GM12874 (cell line): ENCODE measurements around the gene HSPA1A.

Experiments used
- CTCF ChIP-seq: IDR thresholded peaks from 2 replicates; pipeline ENCODE4 v1.5.1; 2011; ENCODE audit warnings: low read depth, mild to moderate bottlenecking, control low read depth, low read length, moderate library complexity; ENCODE audit not compliant: insufficient read depth

The HSPA1A gene

GRCh38 chr6:31836474-31837368 lies 21.4 kb downstream of the HSPA1A start:
- TF ChIP-seq CTCF: no peak

DNA sequence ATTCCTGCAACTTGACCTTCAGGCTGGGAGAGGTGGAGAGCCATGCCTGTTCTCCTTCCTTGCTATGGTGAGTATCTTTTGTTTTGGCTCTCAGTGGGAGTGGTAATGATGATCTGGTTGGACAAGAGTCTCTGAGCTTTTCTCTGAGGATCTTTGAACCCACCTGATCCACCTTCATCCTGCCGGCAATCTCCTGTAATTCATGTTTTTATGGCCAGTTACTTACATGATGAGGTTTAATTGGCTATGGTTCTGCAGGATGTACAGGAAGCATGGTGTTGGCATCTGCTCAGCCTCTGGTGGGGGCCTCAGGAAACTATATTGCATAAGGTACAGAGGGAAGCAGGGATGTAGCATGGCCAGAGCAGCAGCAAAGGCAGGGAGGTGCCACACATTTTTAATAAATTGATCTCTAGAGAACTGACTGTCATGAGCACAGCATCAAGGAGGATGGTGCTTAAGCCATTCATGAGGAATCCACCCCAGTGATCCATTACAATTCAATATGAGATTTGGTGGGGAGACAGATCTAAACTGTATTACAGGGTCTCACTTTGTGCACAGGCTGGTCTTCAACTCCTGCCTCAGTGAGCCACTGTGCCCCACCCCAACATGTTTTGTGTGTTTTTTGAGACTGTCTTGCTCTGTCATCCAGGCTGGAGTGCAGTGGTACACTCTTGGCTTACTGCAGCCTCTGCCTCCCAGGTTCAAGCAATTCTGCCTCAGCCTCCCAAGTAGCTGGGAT lies 22.2 kb downstream of the HSPA1A start:
- no peak for TF ChIP-seq CTCF

GRCh38 chr6:31838968-31839367 lies 23.6 kb downstream of the HSPA1A start:
- TF ChIP-seq CTCF: no peak

GRCh38 chr6:31842053-31842452 lies 26.7 kb downstream of the HSPA1A start:
- no peak for TF ChIP-seq CTCF

DNA sequence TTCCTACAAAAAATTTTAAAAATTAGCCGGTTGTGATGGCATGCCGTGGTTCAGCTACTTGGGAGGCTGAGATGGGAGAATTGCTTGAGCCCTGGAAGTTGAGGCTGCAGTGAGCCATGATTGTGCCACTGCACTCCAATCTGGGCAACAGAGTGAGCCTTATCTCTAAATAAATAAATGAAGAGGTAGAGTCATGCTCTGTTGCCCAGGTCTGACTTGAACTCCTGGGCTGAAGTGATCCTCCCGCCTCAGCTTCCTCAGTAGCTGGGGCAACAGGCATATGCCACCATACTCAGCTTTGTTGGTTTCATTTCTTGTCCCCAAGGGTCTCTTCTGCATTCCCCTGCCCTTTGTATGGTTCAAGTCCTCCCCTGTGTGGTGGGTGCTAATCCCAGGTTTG lies 29.2 kb downstream of the HSPA1A start:
- no peak for TF ChIP-seq CTCF

DNA sequence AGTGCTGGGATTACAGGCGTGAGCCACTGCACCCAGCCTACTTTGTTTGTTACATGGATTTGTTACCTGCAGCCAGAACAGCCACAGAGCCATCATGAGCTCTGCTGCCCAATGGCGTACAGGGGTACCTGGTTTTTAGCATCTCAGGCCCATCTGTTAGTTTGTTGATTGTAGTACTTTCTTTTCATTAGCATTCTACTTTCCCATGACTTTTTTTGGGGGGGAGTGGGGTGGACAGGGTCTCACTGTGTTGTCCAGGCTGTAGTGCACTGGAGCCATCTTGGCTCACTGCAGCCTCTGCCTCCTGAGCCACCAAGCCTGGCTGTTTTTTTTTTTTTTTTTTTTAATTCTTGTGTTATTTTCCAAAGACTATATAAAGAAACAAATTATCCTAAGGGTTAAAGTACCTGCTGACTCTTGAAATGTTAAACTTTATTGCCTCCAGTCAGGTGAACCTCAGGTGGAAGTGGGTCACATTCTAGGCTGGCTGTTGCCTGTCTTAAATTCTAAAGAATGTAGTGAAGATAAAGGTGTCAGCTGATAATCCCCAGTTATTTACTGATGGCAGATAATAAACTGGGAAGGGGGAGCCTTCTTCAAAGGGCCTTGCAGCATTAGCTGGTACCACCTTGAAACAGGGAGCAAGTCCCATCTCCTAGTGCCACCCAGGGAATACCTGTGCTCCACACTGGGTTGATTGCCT lies 32.1 kb downstream of the HSPA1A start:
- TF ChIP-seq CTCF: no peak
